A549 (cell line): ENCODE measurements around the gene TWIST2. TPM values are rescaled to one million over a fixed set of nuclear protein-coding genes. Genes with fewer than 3 reads are reported as not detected.

Experiments used
- ATAC-seq, 2 experiments: fragments of 200-7000 bp in 1 of 2; fragments of >200 bp in 1 of 2; cut with Nextera tagmentation in 1 of 2; cut with Tn5 transposase in 1 of 2; 3 replicates each; pipeline versions ENCODE4 v1.8.0 to v1.9.1; 2018 to 2020; ENCODE audit warnings: mild to moderate bottlenecking in 1 of 2, moderate library complexity in 1 of 2
- CTCF ChIA-PET: fragments of 300-600 bp; sonication (Branson Sonifier 250); formaldehyde crosslinking; extraction: SDS; loops from one replicate; lab custom pipeline; 2021; ENCODE audit warnings: antibody characterized with exemption, inconsistent platforms; lab: Yijun Ruan, JAX
- POLR2A ChIA-PET: fragments of 350-600 bp; formaldehyde crosslinking; extraction: SDS; loops from one replicate; lab custom pipeline; 2021; ENCODE audit warnings: antibody characterized with exemption, inconsistent platforms; lab: Yijun Ruan, JAX
- DNase-seq, 2 experiments: peaks; one replicate each; pipeline versions ENCODE4 v3.0.0 to v3.0.0-alpha.2; 2011 to 2016; ENCODE audit warnings: low read depth in 1 of 2, low spot score in 1 of 2
- FAIRE-seq: peaks from 2 replicates; lab custom pipeline; 2011; peaks lifted over from hg19 to GRCh38; lab: Jason Lieb, UNC
- H3K27ac ChIP-seq, 2 experiments: fragments of >200 bp; sonication (Bioruptor Twin); formaldehyde crosslinking; 3 replicates each; pipeline ENCODE4 v1.5.1; 2016 to 2017
- H3K4me1 ChIP-seq: fragments of >200 bp; sonication (Bioruptor Twin); formaldehyde crosslinking; 3 replicates; pipeline ENCODE4 v1.6.1; 2016
- H3K4me2 ChIP-seq: fragments of >200 bp; sonication (Bioruptor Twin); formaldehyde crosslinking; 3 replicates; pipeline ENCODE4 v1.6.1; 2016
- H3K4me3 ChIP-seq: fragments of >200 bp; sonication (Bioruptor Twin); formaldehyde crosslinking; 3 replicates; pipeline ENCODE4 v1.5.1; 2016
- H3K9me3 ChIP-seq: fragments of >200 bp; sonication (Bioruptor Twin); formaldehyde crosslinking; 3 replicates; pipeline ENCODE4 v1.6.1; 2016
- CBX8 ChIP-seq: fragments of 200-600 bp; sonication (generic); IDR thresholded peaks from 2 replicates; pipeline ENCODE4 v1.6.1; 2016
- CEBPB ChIP-seq, 2 experiments: fragments of >200 bp in 1 of 2; sonication (Bioruptor Twin) in 1 of 2; formaldehyde crosslinking in 1 of 2; IDR thresholded peaks; 2 replicates each; pipeline ENCODE4 v1.6.1; 2012 to 2016
- ESRRA ChIP-seq: fragments of 150-350 bp; IDR thresholded peaks from 2 replicates; pipeline ENCODE4 v1.6.1; 2014; ENCODE audit warnings: mild to moderate bottlenecking, low read length, borderline replicate concordance
- KDM1A ChIP-seq: fragments of 200-600 bp; sonication (generic); IDR thresholded peaks from 2 replicates; pipeline ENCODE4 v1.6.1; 2016; ENCODE audit warnings: low read depth, mild to moderate bottlenecking
- MAFK ChIP-seq: fragments of 450-650 bp; IDR thresholded peaks from 2 replicates; pipeline ENCODE4 v1.6.1; 2014; ENCODE audit not compliant: partially characterized antibody
- NPAS2 ChIP-seq: fragments of 250-450 bp; sonication (Bioruptor Pico); IDR thresholded peaks from 2 replicates; pipeline ENCODE4 v1.8.0; 2022; ENCODE audit warnings: mild to moderate bottlenecking, moderate library complexity, borderline replicate concordance
- ZC3H11A ChIP-seq: fragments of 450-650 bp; IDR thresholded peaks from 2 replicates; pipeline ENCODE4 v1.6.1; 2014; ENCODE audit warnings: antibody characterized with exemption, mild to moderate bottlenecking
- ZFP36 ChIP-seq: fragments of 450-650 bp; IDR thresholded peaks from 2 replicates; pipeline ENCODE4 v1.6.1; 2014; ENCODE audit warnings: borderline replicate concordance; ENCODE audit not compliant: partially characterized antibody
- ZSCAN20 ChIP-seq: fragments of 250-450 bp; sonication (Bioruptor Pico); IDR thresholded peaks from 2 replicates; pipeline ENCODE4 v1.8.0; 2022; ENCODE audit warnings: mild to moderate bottlenecking, moderate library complexity
- WGBS: methylation state at CpG from one replicate; pipeline ENCODE4 v1.1.6; 2017; ENCODE audit errors: missing lambda C conversion rate; 5-methylcytosine and 5-hydroxymethylcytosine counted together
- polyA plus RNA-seq, 4 experiments: library from polyadenylated mRNA; depleted of rRNA in 3 of 4; stranded (reverse); fragments of >200 nt; fragmentation: RNase III in 1 of 4; extraction: RNeasy Plus Mini Kit Qiagen cat#74134 plus additional on column Dnase treatment in 1 of 4; gene quantifications; 2 replicates in 3 of 4; 3 replicates in 1 of 4; pipeline ENCODE4 v1.2.3, GENCODE V29; 2011 to 2017
- TF ChIP-seq, protein P1 (sequence below): IDR thresholded peaks from 2 replicates; pipeline ENCODE4 v1.6.1; 2012
- TF ChIP-seq, protein P2 (sequence below): fragments of 200-600 bp; sonication (generic); IDR thresholded peaks from 2 replicates; pipeline ENCODE4 v1.6.1; 2016; ENCODE audit warnings: antibody characterized with exemption, mild to moderate bottlenecking, moderate library complexity
- TF ChIP-seq, protein P3 (sequence below): fragments of 250-450 bp; sonication (Bioruptor Pico); IDR thresholded peaks from 2 replicates; pipeline ENCODE4 v1.5.0; 2020; ENCODE audit warnings: low read depth, mild to moderate bottlenecking, moderate library complexity
- TF ChIP-seq, protein P4 (sequence below): fragments of 150-350 bp; IDR thresholded peaks from 2 replicates; pipeline ENCODE4 v1.6.1; 2014; ENCODE audit warnings: low read depth, mild to moderate bottlenecking, low read length
- TF ChIP-seq, protein P5 (sequence below): fragments of >200 bp; sonication (Bioruptor Twin); formaldehyde crosslinking; IDR thresholded peaks from 3 replicates; pipeline ENCODE4 v1.6.1; 2016
- TF ChIP-seq, protein P6 (sequence below): fragments of 450-650 bp; IDR thresholded peaks from 2 replicates; pipeline ENCODE4 v1.6.1; 2014; ENCODE audit warnings: antibody characterized with exemption
- TF ChIP-seq, protein P7 (sequence below): IDR thresholded peaks from 2 replicates; pipeline ENCODE4 v1.6.1; 2012

TWIST2 gene
- polyA plus RNA-seq, 2 of the 4 experiments (the other 2 are of a cell fraction) = 7.1 to 8.2 TPM

DNA sequence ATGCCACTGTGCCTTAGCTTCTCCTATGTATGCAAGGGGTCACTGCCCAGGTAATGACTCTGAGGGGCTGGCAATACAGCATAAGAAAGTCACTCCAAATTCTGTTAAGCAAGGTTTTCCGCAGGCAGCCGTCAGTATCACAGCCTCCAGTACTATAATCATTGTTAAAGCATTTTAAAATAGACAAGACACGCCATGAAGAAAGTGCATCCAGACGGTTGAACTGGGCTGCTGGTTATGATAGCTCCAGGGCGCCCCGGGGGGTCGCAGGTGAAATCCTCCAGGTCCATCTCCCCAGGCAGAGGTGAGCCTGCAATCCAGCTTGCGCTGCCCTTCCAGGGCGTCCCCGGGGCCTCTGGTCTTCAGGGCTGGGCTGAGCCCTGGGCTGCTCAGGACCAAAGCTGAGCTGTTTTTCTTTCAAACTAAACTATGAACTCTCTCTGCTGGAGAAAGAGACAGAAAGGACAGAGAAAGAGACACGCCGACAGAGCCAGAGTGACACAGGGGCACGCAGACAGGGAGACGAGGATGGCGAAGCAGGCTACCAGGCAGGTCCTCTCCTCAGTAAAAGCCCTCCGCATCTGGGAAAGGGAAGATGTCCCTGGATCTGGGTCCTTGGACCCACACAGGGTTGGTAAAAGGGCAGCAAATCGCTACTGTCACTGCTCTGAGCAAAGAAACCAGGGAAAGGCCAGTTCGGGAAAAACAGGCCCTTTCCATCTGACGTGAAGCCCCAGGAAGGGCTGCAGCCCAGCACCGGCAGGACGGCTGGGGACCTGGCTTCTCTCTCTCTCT, 2.1 kb upstream of the TWIST2 start:
- no peak for ATAC-seq
- Histone ChIP-seq H3K4me2 (no peak overlapping the region), H3K4me1 (peaks cover 14% of the 10 kb centered on the region)
- no peak for FAIRE-seq
- POLR2A ChIA-PET = no interaction called here
- TF ChIP-seq MAFK (no peak), CEBPB (IDR thresholded peaks at IDR 0.05) (no peak), ZFP36 (no peak), CBX8 (no peak), ESRRA (no peak), KDM1A (no peak)
- TF ChIP-seq, protein P1, sequence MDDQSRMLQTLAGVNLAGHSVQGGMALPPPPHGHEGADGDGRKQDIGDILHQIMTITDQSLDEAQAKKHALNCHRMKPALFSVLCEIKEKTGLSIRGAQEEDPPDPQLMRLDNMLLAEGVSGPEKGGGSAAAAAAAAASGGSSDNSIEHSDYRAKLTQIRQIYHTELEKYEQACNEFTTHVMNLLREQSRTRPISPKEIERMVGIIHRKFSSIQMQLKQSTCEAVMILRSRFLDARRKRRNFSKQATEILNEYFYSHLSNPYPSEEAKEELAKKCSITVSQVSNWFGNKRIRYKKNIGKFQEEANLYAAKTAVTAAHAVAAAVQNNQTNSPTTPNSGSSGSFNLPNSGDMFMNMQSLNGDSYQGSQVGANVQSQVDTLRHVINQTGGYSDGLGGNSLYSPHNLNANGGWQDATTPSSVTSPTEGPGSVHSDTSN = no peak
- TF ChIP-seq, protein P2, sequence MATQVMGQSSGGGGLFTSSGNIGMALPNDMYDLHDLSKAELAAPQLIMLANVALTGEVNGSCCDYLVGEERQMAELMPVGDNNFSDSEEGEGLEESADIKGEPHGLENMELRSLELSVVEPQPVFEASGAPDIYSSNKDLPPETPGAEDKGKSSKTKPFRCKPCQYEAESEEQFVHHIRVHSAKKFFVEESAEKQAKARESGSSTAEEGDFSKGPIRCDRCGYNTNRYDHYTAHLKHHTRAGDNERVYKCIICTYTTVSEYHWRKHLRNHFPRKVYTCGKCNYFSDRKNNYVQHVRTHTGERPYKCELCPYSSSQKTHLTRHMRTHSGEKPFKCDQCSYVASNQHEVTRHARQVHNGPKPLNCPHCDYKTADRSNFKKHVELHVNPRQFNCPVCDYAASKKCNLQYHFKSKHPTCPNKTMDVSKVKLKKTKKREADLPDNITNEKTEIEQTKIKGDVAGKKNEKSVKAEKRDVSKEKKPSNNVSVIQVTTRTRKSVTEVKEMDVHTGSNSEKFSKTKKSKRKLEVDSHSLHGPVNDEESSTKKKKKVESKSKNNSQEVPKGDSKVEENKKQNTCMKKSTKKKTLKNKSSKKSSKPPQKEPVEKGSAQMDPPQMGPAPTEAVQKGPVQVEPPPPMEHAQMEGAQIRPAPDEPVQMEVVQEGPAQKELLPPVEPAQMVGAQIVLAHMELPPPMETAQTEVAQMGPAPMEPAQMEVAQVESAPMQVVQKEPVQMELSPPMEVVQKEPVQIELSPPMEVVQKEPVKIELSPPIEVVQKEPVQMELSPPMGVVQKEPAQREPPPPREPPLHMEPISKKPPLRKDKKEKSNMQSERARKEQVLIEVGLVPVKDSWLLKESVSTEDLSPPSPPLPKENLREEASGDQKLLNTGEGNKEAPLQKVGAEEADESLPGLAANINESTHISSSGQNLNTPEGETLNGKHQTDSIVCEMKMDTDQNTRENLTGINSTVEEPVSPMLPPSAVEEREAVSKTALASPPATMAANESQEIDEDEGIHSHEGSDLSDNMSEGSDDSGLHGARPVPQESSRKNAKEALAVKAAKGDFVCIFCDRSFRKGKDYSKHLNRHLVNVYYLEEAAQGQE = no peak
- TF ChIP-seq, protein P3, sequence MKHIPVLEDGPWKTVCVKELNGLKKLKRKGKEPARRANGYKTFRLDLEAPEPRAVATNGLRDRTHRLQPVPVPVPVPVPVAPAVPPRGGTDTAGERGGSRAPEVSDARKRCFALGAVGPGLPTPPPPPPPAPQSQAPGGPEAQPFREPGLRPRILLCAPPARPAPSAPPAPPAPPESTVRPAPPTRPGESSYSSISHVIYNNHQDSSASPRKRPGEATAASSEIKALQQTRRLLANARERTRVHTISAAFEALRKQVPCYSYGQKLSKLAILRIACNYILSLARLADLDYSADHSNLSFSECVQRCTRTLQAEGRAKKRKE (CRISPR knock-in tag) = no peak
- TF ChIP-seq, protein P4, sequence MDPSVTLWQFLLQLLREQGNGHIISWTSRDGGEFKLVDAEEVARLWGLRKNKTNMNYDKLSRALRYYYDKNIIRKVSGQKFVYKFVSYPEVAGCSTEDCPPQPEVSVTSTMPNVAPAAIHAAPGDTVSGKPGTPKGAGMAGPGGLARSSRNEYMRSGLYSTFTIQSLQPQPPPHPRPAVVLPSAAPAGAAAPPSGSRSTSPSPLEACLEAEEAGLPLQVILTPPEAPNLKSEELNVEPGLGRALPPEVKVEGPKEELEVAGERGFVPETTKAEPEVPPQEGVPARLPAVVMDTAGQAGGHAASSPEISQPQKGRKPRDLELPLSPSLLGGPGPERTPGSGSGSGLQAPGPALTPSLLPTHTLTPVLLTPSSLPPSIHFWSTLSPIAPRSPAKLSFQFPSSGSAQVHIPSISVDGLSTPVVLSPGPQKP = no peak
- TF ChIP-seq, protein P5, sequence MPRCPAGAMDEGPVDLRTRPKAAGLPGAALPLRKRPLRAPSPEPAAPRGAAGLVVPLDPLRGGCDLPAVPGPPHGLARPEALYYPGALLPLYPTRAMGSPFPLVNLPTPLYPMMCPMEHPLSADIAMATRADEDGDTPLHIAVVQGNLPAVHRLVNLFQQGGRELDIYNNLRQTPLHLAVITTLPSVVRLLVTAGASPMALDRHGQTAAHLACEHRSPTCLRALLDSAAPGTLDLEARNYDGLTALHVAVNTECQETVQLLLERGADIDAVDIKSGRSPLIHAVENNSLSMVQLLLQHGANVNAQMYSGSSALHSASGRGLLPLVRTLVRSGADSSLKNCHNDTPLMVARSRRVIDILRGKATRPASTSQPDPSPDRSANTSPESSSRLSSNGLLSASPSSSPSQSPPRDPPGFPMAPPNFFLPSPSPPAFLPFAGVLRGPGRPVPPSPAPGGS = no peak
- TF ChIP-seq, all 56 proteins: peak for 0
- Histone ChIP-seq H3K9me3 (no peaks in the 10 kb centered on the region), H3K27ac (no peak overlapping the region), H3K4me3 (no peak overlapping the region)
- CTCF ChIA-PET = interaction anchor here (0.6 kb wide), 1 partner anchor 58 kb away, joined by 3 read pairs; no protein-coding TSS in a partner anchor
- DNase-seq = no peak
- 83% methylated on average over 21 of the region's 21 CpGs for WGBS

DNA sequence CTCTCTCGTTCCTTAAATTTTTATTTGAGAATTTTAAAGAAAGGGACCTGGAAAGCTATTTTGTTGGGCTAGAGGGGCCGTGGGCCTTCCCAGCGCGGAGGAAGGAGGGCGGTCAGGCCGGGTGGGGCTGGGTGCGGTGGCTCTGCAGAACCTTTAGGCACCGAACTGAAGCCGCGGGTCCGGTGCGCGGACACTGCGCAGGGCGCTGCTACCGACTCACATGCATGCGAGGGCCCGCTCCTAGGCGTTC, 1.6 kb upstream of the TWIST2 start:
- TF ChIP-seq CBX8 = no peak
- TF ChIP-seq NPAS2 (CRISPR knock-in tag) = no peak
- TF ChIP-seq, protein P6, sequence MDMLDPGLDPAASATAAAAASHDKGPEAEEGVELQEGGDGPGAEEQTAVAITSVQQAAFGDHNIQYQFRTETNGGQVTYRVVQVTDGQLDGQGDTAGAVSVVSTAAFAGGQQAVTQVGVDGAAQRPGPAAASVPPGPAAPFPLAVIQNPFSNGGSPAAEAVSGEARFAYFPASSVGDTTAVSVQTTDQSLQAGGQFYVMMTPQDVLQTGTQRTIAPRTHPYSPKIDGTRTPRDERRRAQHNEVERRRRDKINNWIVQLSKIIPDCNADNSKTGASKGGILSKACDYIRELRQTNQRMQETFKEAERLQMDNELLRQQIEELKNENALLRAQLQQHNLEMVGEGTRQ = no peak
- TF ChIP-seq ZC3H11A = no peak
- TF ChIP-seq, protein P7, sequence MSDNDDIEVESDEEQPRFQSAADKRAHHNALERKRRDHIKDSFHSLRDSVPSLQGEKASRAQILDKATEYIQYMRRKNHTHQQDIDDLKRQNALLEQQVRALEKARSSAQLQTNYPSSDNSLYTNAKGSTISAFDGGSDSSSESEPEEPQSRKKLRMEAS = no peak
- TF ChIP-seq ZSCAN20 (CRISPR knock-in tag) = no peak
- Histone ChIP-seq H3K4me1 (peaks cover 14% of the 10 kb centered on the region), H3K9me3 (no peaks in the 10 kb centered on the region), H3K27ac (no peak overlapping the region), H3K4me3 (no peak overlapping the region), H3K4me2 (no peak overlapping the region)
- WGBS = 78% methylated on average over 18 of the region's 19 CpGs
- ATAC-seq = no peak
- DNase-seq = no peak
- FAIRE-seq = no peak
- ChIA-PET CTCF (interaction anchor here (0.6 kb wide), 1 partner anchor 59 kb away, joined by 3 read pairs; no protein-coding TSS in a partner anchor), POLR2A (no interaction called here)
